Fibroblast of gingiva (primary cell): ENCODE measurements around the gene SCG5.

Source experiments
- DNase-seq: peaks from one replicate; pipeline ENCODE4 v3.0.0-alpha.2; 2011; ENCODE audit warnings: low read depth

SCG5 gene

GRCh38 chr15:32691689-32692038 lies 50.2 kb downstream of the SCG5 start:
- no peak for DNase-seq

GRCh38 chr15:32692286-32692685 lies 50.8 kb downstream of the SCG5 start:
- no peak for DNase-seq

- DNase-seq = no peak
Observed at GRCh38 chr15:32694222-32694983, 52.9 kb downstream of the SCG5 start.

GRCh38 chr15:32698773-32699390 lies 57.4 kb downstream of the SCG5 start:
- DNase-seq = no peak

GRCh38 chr15:32700501-32701150 lies 59.1 kb downstream of the SCG5 start:
- DNase-seq = no peak

- no peak for DNase-seq
Observed at GRCh38 chr15:32701863-32702262, 60.4 kb downstream of the SCG5 start.

GRCh38 chr15:32704395-32704981 lies 63.0 kb downstream of the SCG5 start:
- peak; percentile 59 for DNase-seq

GRCh38 chr15:32705446-32705845 lies 63.9 kb downstream of the SCG5 start:
- DNase-seq = peak; percentile 55

- no peak for DNase-seq
Observed at GRCh38 chr15:32706704-32707103, 65.2 kb downstream of the SCG5 start.

- DNase-seq = no peak
Observed at GRCh38 chr15:32707436-32707835, 65.9 kb downstream of the SCG5 start.

- no peak for DNase-seq
Observed at GRCh38 chr15:32709295-32710033, 68.0 kb downstream of the SCG5 start.

- no peak for DNase-seq
Observed at GRCh38 chr15:32715276-32715675, 73.8 kb downstream of the SCG5 start.

- DNase-seq = no peak
Observed at GRCh38 chr15:32716216-32716914, 74.9 kb downstream of the SCG5 start.

GRCh38 chr15:32716915-32717425 lies 75.5 kb downstream of the SCG5 start:
- no peak for DNase-seq

GRCh38 chr15:32717426-32718226 lies 76.1 kb downstream of the SCG5 start, which contains the start of gene GREM1:
GREM1 (plus strand) TSS chr15:32718004; CDS start chr15:32730691, 12,687 bp downstream.
- peak; percentile 65 for DNase-seq

GRCh38 chr15:32718227-32718820 lies 76.8 kb downstream of the SCG5 start:
- no peak for DNase-seq

- no peak for DNase-seq
Observed at GRCh38 chr15:32718821-32719716, 77.6 kb downstream of the SCG5 start.

GRCh38 chr15:32721596-32721995 lies 80.1 kb downstream of the SCG5 start:
- DNase-seq = no peak

GRCh38 chr15:32722136-32722535 lies 80.6 kb downstream of the SCG5 start:
- no peak for DNase-seq
